Sigmoid colon (tissue), 4 donors: ENCODE measurements around the gene TECR.

ENCODE experiments used
- CTCF ChIP-seq, 4 experiments: fragments of 450-650 bp in 3 of 4; fragments of 200-600 bp in 1 of 4; IDR thresholded peaks; one replicate each; pipeline ENCODE4 v1.5.1; 2016 to 2019; ENCODE audit warnings: antibody characterized with exemption in 4 of 4, mild to moderate bottlenecking in 3 of 4, moderate library complexity in 2 of 4
- POLR2A ChIP-seq, 2 donors: fragments of 450-650 bp; IDR thresholded peaks; one replicate each; pipeline ENCODE4 v1.6.1; 2016; ENCODE audit warnings: antibody characterized with exemption in 2 of 2, mild to moderate bottlenecking in 2 of 2, moderate library complexity in 2 of 2
- POLR2AphosphoS5 ChIP-seq, 4 donors: sonication (generic); formaldehyde crosslinking; IDR thresholded peaks; one replicate each; pipeline ENCODE4 v1.6.1; 2017; ENCODE audit warnings: antibody characterized with exemption in 4 of 4

GRCh38 chr19:14505488-14506239 lies 23.7 kb upstream of the TECR start:
- TF ChIP-seq POLR2AphosphoS5 (IDR thresholded peaks at IDR 0.05) = no peak
- TF ChIP-seq CTCF (IDR thresholded peaks at IDR 0.05) = peak in 3 of 4 experiments; percentile 15 to 51 (median 34)
- no peak for TF ChIP-seq POLR2A (IDR thresholded peaks at IDR 0.05)
